Activated T-helper 1 cell treated with anti-CD3 and anti-CD28 coated beads, Interleukin-12 subunit alpha, Interleukin-12 subunit beta, Interleukin-2, Interleukin-4 antibody, amounts not matched to agents 30 ng/mL and 10 ng/mL and 1 ng/mL, durations not matched to agents 14 hours and 24 hours and 36 hours (primary cell): ENCODE data around the gene SRGN. TPM values are rescaled to one million over a fixed set of nuclear protein-coding genes. Genes with fewer than 3 reads are reported as not detected.

Experiments used
- DNase-seq: peaks from one replicate; pipeline ENCODE4 v3.0.0; 2021; ENCODE audit warnings: low spot score
- H3K27ac Mint-ChIP-seq: one replicate; pipeline ENCODE4 v1.8.0; 2021; ENCODE audit warnings: mild to moderate bottlenecking, mixed read lengths
- H3K27me3 Mint-ChIP-seq: one replicate; pipeline ENCODE4 v1.8.0; 2022; ENCODE audit warnings: mild to moderate bottlenecking, moderate library complexity, mixed read lengths; ENCODE audit not compliant: insufficient read depth
- H3K36me3 Mint-ChIP-seq: one replicate; pipeline ENCODE4 v1.8.0; 2021; ENCODE audit warnings: low read depth, mixed read lengths
- H3K4me1 Mint-ChIP-seq: one replicate; pipeline ENCODE4 v1.8.0; 2021; ENCODE audit warnings: low read depth, mixed read lengths
- H3K4me3 Mint-ChIP-seq: one replicate; pipeline ENCODE4 v1.8.0; 2021; ENCODE audit warnings: mild to moderate bottlenecking, moderate library complexity, mixed read lengths
- H3K9me3 Mint-ChIP-seq: one replicate; pipeline ENCODE4 v1.8.0; 2021; ENCODE audit warnings: mixed read lengths
- intact Hi-C: fragments of 100-400 bp; cut with micrococcal nuclease; formaldehyde crosslinking; loops from one replicate; pipeline ENCODE4 v1.15.1; 2024
- total RNA-seq: library from RNA; stranded (reverse); gene quantifications from 2 replicates; pipeline ENCODE4 v1.2.3, GENCODE V29; 2022

Gene SRGN
- total RNA-seq, 1 donor from 2014 or later: 1,217 TPM

DNA sequence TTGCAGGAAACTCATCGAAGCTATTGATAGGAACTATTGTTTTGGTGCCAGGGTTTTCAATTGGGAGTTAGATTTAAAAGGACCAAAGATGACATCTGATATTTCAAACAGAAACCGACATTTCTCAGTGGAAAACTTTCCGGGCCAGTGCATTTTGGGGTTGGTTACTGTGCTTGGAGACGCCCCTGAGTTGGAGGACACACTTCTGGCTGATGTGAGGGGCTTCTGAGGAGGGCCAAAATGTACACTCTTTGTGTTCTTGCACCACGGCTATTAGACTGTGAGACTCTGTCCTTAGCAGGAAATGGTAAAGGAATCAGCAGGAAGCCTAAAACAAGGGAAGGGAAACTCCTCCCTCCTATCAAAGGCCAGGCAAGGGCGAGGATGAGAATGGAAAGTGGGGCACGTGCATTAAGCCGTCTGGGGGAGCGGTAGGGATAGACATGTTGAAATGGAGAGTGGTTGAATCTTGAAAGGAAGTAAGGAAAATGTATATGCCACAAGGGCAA lies 1.8 kb upstream of the SRGN start:
- DNase-seq: no peak
- peak overlapping the region; percentile 97 for H3K27ac Mint-ChIP-seq
- H3K9me3 Mint-ChIP-seq: no peaks in the 10 kb centered on the region
- peak overlapping the region; percentile 85 for H3K4me3 Mint-ChIP-seq
- H3K36me3 Mint-ChIP-seq: peaks cover 28% of the 10 kb centered on the region
- H3K27me3 Mint-ChIP-seq: no peaks in the 10 kb centered on the region
- intact Hi-C loops: loop anchor here (5.0 kb wide), 1 partner anchor 1076 kb away; no protein-coding TSS in a partner anchor
- peaks cover 39% of the 10 kb centered on the region for H3K4me1 Mint-ChIP-seq

DNA sequence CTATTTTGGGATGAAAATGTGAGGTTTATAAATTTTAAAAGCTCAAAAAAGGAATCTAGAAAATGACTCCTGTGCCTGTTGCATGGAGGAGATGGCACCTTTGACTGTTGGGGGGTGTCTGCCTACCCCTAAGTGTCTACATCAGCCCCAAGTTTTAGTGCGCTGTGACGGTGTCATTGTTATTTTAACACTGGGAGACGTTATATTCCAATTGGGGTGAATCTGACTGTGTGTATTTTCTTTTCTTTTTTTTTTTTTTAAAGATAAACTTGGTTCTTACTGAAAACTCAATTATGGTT lies 517 bp downstream of the SRGN start:
- H3K27me3 Mint-ChIP-seq: no peaks in the 10 kb centered on the region
- intact Hi-C loops: loop anchor here (5.0 kb wide), 1 partner anchor 1074 kb away; no protein-coding TSS in a partner anchor
- no peaks in the 10 kb centered on the region for H3K9me3 Mint-ChIP-seq
- DNase-seq: peak; percentile 12
- peaks cover 57% of the 10 kb centered on the region for H3K4me1 Mint-ChIP-seq
- H3K27ac Mint-ChIP-seq: peak overlapping the region; percentile 93
- peak overlapping the region; percentile 92 for H3K4me3 Mint-ChIP-seq
- H3K36me3 Mint-ChIP-seq: peaks cover 40% of the 10 kb centered on the region

DNA sequence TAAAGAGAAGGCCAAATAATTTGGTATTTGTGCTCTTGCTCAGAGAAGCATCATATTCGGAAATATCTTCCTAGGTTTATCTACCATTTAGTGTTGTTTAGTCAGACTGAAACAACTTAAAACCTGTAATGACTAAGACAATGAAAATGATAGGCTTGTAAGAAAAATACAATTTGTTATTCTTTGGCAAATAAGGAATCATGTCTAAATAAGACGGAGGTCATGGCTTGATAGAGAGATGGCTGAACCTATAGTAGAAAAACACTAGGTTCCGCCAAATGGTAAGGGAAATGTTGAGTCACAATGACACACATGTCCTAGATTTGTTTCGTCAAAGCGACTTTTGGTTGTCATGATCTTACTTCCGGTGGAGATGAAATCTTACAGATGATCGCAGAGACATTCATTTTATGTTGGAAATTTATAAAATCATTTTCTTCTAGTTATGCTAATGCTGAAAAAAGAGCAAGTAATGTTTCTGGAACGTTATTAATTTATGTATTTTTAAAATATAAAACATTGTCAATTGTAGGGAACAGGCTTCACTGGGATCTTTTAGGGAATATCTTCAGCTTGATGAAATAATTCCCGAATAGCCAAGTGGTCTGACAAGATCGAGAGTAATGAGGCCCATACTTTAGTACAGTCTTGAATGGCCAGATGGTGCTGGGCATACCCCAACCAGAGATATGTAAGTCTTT lies 1.0 kb downstream of the SRGN start:
- peak overlapping the region; percentile 92 for H3K4me3 Mint-ChIP-seq
- no peaks in the 10 kb centered on the region for H3K9me3 Mint-ChIP-seq
- DNase-seq: peak; percentile 51
- intact Hi-C loops: loop anchor here (5.0 kb wide), 1 partner anchor 1073 kb away; no protein-coding TSS in a partner anchor
- no peaks in the 10 kb centered on the region for H3K27me3 Mint-ChIP-seq
- peak overlapping the region; percentile 93 for H3K27ac Mint-ChIP-seq
- peaks cover 60% of the 10 kb centered on the region for H3K4me1 Mint-ChIP-seq
- H3K36me3 Mint-ChIP-seq: peaks cover 43% of the 10 kb centered on the region

DNA sequence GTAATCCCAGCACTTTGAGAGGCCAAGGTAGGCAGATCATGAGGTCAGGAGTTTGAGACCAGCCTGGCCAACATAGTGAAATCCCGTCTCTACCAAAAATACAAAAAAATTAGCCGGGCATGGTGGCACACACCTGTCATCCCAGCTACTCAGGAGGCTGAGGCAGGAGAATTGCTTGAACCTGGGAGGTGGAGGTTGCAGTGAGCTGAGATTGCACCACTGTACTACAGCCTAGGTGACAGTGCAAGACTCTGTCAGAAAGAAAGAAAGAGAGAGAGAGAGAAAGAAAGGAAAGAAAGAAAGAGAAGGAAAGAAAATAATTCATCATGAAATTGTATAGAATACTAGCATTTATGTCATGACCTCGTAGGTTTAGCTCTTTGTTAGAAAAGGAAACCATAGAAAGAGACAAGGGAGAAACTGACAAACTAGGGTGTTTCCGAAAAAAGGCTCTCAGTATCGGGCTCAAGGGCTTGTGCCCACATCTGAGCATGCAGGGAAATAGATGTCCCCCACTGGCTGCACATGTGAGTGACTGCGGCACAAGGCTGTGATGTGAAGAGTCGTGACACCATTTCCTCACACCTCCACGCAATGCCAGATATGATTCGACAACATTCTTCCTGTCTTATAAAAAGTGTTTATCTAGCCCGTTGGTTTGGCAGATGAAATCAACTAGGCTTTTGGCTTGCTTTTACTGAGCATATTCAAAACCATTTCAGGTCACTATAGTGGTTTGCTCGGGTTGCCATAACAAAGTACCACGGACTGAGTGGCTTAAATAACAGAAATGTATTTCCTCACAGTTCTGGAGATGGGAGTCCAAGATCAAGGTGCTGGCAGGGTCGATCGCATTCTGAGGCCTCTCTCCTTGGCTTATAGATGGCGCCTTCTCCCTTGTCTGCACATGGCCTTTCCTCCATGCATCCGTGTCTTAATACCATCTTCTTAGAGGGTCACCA lies 2.0 kb downstream of the SRGN start:
- Mint-ChIP-seq H3K36me3 (peaks cover 43% of the 10 kb centered on the region), H3K4me3 (peak overlapping the region; percentile 92), H3K27me3 (no peaks in the 10 kb centered on the region), H3K4me1 (peaks cover 60% of the 10 kb centered on the region), H3K9me3 (no peaks in the 10 kb centered on the region), H3K27ac (peak overlapping the region; percentile 93)
- DNase-seq: peak; percentile 83
- intact Hi-C loops: loop anchor here (1.0 to 5.0 kb wide), 5 partner anchors 89 to 1072 kb away; partner anchors contain the start of gene DDX21

DNA sequence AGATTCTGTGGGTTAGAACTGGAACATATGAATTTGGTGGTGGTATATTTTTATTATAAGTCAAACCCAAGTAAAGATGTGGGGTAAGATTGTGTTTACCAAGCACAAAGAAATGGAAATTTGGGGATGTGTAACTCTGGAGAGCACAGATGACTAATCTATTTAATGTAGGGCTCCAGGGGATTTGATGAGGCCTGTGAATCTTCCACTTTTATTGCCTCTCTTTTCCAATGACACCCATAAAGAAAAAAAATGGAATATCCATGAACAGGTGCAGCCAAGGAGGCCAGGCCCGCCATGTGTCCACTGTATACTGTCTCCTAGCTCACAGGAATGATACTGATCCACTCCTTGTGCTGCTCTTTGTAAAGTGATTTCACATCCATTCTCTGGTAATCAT lies 2.8 kb downstream of the SRGN start:
- peak overlapping the region; percentile 93 for H3K27ac Mint-ChIP-seq
- peaks cover 45% of the 10 kb centered on the region for H3K36me3 Mint-ChIP-seq
- intact Hi-C loops: loop anchor here (1.0 to 5.0 kb wide), 4 partner anchors 89 to 302 kb away; partner anchors contain the start of gene DDX21
- no peak for DNase-seq
- no peaks in the 10 kb centered on the region for H3K27me3 Mint-ChIP-seq
- peaks cover 58% of the 10 kb centered on the region for H3K4me1 Mint-ChIP-seq
- peak overlapping the region; percentile 92 for H3K4me3 Mint-ChIP-seq
- H3K9me3 Mint-ChIP-seq: no peaks in the 10 kb centered on the region

DNA sequence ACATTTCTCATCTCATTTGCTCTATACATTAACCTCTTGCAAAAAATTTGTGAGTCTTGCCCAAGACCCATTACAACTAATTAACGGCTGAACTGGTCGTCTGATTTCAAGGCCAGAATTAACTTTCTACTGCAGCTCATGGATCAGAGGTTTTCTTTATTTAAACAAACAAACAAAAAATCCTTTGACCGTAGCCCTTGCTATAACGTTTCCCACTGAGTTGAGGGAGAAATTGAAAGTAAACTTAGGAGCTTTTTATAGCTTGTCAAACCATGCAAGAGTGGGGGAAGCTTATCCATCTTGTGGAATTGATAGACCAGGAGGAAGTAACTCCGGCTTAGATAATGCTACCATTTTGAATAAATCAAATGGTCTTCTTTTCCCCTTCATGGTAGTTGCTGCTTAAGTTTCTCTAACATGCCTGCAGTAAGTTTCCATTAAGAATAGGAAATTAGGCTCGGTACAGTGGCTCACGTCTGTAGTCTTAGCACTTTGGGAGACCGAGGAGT lies 3.3 kb downstream of the SRGN start:
- DNase-seq: no peak
- Mint-ChIP-seq H3K4me1 (peaks cover 57% of the 10 kb centered on the region), H3K9me3 (no peaks in the 10 kb centered on the region), H3K27me3 (no peaks in the 10 kb centered on the region), H3K4me3 (peak overlapping the region; percentile 92), H3K27ac (peak overlapping the region; percentile 93), H3K36me3 (peaks cover 43% of the 10 kb centered on the region)
- intact Hi-C loops: loop anchor here (5.0 kb wide), 1 partner anchor 301 kb away; no protein-coding TSS in a partner anchor

DNA sequence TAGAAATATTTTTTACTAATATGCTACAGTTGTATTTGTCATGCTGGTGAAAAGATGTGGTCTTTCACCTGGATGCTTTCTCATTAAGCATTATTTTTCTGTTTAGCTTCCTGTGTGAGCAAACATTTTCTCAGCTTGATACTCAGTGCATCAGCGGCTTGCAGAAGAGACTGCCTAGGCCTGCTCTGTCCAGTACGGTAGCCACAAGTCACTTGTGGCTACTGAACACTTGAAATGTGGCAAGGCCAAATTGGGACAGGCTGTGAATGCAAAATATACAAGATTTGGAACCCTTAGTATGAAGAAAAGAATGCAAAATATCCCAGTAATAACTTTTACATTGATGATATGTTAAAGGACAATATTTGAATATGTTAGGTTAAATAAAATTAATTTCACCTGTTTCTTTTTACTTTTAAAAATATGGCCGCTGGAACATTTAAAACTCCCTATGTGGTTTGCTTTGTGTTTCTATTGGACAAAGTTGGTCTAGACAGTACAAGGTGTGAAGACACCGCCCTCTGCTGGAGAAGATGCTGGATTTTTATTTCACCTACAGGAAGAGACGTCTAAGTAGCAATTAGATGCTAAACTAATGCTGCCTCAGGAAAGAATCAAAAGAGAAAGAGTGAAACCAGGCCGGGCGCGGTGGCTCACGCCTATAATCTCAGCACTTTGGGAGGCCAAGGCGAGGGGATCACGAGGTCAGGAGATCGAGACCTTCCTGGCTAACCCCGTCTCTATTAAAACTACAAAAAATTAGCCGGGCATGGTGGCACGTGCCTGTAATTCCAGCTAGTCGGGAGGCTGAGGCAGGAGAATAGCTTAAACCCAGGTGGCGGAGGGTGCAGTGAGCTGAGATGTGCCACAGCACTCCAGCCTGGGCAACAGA lies 5.3 kb downstream of the SRGN start:
- Mint-ChIP-seq H3K36me3 (peaks cover 46% of the 10 kb centered on the region), H3K27ac (peak overlapping the region; percentile 72), H3K4me3 (peak overlapping the region; percentile 45), H3K4me1 (peaks cover 51% of the 10 kb centered on the region), H3K27me3 (no peaks in the 10 kb centered on the region), H3K9me3 (no peaks in the 10 kb centered on the region)
- DNase-seq: peak; percentile 80
- intact Hi-C loops: loop anchor here (1.0 to 5.0 kb wide), 7 partner anchors 30 to 299 kb away; partner anchors contain the start of genes DDX50 and SUPV3L1

DNA sequence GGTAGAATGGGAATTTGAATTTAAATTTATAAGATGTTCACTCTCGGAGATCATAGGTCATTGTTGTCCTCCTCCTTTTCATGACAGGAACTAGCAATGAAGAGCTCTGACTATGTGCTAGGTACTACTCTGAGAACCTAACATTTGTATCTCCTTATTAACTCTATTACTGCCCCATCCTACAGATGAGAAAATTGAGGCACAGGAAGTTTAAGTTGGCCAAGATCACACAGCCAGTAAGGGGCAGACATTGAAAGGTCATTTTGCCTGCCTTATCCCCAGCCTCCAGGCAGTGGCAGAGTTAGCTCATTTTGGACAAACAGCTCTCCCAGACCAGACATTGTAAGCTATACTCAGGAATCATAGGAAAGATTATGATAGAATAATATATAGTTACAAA lies 6.0 kb downstream of the SRGN start:
- peak overlapping the region; percentile 45 for H3K4me3 Mint-ChIP-seq
- no peaks in the 10 kb centered on the region for H3K9me3 Mint-ChIP-seq
- no peak for DNase-seq
- no peaks in the 10 kb centered on the region for H3K27me3 Mint-ChIP-seq
- peaks cover 51% of the 10 kb centered on the region for H3K4me1 Mint-ChIP-seq
- no peak overlapping the region for H3K27ac Mint-ChIP-seq
- intact Hi-C loops: loop anchor here (1.0 to 5.0 kb wide), 7 partner anchors 29 to 298 kb away; partner anchors contain the start of genes DDX50 and SUPV3L1
- H3K36me3 Mint-ChIP-seq: peaks cover 42% of the 10 kb centered on the region

DNA sequence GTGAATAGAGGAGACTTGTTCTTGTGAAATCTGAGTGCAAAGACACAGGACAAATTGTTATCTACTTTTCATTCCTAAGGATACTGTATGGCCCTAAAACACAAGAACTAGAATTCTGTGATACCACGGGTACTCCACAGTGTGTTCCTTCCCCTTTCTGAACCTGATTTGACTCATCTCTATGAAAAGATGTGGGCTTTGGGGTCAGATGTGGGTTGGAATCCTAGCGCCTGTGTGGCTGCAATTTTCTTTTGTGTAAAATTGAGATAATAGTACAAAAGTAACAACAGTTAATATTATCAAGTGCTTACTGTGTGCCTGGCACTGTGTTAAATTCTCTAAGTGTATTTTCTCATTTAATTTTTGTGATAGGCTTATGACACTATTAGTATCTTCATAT lies 8.1 kb downstream of the SRGN start:
- Mint-ChIP-seq H3K27ac (no peak overlapping the region), H3K9me3 (no peaks in the 10 kb centered on the region), H3K4me3 (no peak overlapping the region), H3K36me3 (peaks cover 36% of the 10 kb centered on the region), H3K4me1 (peaks cover 37% of the 10 kb centered on the region), H3K27me3 (no peaks in the 10 kb centered on the region)
- intact Hi-C loops: no loop called here
- DNase-seq: no peak

DNA sequence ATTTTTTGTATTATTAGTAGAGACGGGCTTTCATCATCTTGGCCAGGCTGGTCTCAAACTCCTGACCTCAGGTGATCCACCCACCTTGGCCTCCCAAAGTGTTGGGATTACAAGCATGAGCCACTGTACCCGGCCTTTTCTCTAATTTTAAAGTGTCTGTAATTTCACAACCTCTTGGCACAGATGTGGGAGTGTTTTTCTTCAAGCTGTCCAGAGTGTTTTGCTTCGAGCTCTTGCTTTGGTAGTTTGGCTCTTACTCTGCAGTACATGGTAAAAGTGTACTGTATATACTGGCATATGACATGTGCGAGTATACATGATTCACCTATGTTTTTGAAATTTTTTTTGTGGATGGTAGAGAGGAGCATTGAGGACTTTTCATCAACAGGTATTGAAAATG lies 9.8 kb downstream of the SRGN start:
- no peaks in the 10 kb centered on the region for H3K9me3 Mint-ChIP-seq
- intact Hi-C loops: no loop called here
- peaks cover 41% of the 10 kb centered on the region for H3K36me3 Mint-ChIP-seq

DNA sequence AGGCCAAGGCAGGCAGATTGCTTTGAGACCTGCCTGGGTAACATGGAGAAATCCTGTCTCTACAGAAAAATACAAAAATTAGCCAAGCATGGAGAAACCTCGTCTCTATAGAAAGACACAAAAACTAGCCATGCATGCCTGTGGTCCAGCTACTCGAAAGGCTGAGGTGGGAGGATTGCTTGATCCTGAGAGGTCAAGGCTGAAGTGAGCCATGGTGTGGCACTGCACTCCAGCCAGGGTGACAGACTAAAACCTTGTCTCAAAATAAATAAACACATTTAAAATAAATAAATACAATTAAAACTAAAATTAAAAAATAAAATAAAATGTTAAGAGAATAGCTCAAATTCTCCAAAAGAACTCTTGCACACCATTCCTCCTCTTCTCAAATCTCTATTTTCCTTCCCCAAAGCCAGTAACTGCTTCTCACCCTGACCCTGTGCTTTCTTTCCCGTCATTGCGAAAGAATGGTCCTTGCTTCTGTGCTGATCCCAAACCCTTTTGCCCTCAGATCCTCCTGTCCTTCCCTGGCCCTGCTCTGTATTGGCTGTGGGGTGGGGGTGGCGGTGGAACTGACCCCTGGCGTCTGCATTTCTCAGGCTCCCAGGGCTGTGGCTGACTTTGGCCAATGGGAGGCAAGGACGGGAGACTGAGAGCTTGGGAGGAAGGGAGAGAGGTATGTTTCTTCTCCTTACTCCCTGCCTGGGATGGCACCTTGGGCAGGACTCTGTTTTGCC lies 12.4 kb downstream of the SRGN start:
- Mint-ChIP-seq H3K4me3 (no peak overlapping the region), H3K4me1 (peaks cover 36% of the 10 kb centered on the region)

More for the DNA sequence above, 9.8 kb downstream of the SRGN start:
- Mint-ChIP-seq H3K27ac (no peak overlapping the region), H3K4me1 (peaks cover 41% of the 10 kb centered on the region), H3K27me3 (no peaks in the 10 kb centered on the region), H3K4me3 (no peak overlapping the region)
- DNase-seq: no peak

More for the DNA sequence above, 12.4 kb downstream of the SRGN start:
- intact Hi-C loops: no loop called here
- no peaks in the 10 kb centered on the region for H3K9me3 Mint-ChIP-seq
- no peak for DNase-seq
- no peaks in the 10 kb centered on the region for H3K27me3 Mint-ChIP-seq
- peaks cover 50% of the 10 kb centered on the region for H3K36me3 Mint-ChIP-seq
- H3K27ac Mint-ChIP-seq: no peak overlapping the region
